IMR-90 (cell line): ENCODE measurements around the gene VPS18. TPM values are rescaled to one million over a fixed set of nuclear protein-coding genes. Genes with fewer than 3 reads are reported as not detected.

Experiments
- ATAC-seq: fragments of 200-7000 bp; cut with Tn5 transposase; 2 replicates; pipeline ENCODE4 v1.9.1; 2020; ENCODE audit warnings: low read depth, mild to moderate bottlenecking, moderate library complexity
- BruUV-seq: library from RNA; stranded (reverse); fragments of 400-500 nt; replicated peaks from 2 replicates; lab custom pipeline; 2021; lab: Mats Ljungman, UMichigan
- CTCF ChIA-PET: fragments of 300-600 bp; formaldehyde crosslinking; extraction: SDS; loops from one replicate; lab custom pipeline; 2021; ENCODE audit warnings: antibody characterized with exemption; lab: Yijun Ruan, JAX
- POLR2A ChIA-PET: fragments of 300-600 bp; sonication (Branson Sonifier 250); formaldehyde crosslinking; loops from one replicate; lab custom pipeline; 2022; ENCODE audit warnings: antibody characterized with exemption; ENCODE audit not compliant: unreplicated experiment; lab: Charles Lee
- DNase-seq: peaks from one replicate; pipeline ENCODE4 v3.0.0; 2013
- H2AFZ ChIP-seq: replicated peaks from 2 replicates; pipeline ENCODE3; 2013; ENCODE audit warnings: low read length, mild to moderate bottlenecking; ENCODE audit not compliant: poor library complexity
- H2AK5ac ChIP-seq: 2 replicates; pipeline ENCODE4 v1.6.1; 2013; ENCODE audit warnings: low read depth, low read length, inconsistent platforms
- H2AK9ac ChIP-seq: replicated peaks from 2 replicates; pipeline ENCODE3; 2013; ENCODE audit warnings: mild to moderate bottlenecking, low read depth, low read length, moderate library complexity; ENCODE audit not compliant: poor library complexity
- H2BK120ac ChIP-seq: 2 replicates; pipeline ENCODE4 v1.6.1; 2013; ENCODE audit warnings: low read depth, low read length, inconsistent platforms
- H2BK15ac ChIP-seq: 3 replicates; pipeline ENCODE4 v1.6.1; 2013; ENCODE audit warnings: low read depth, low read length, inconsistent platforms
- H2BK20ac ChIP-seq: 2 replicates; pipeline ENCODE4 v1.6.1; 2013; ENCODE audit warnings: low read depth, mild to moderate bottlenecking, inconsistent platforms, low read length, moderate library complexity
- H2BK5ac ChIP-seq: 2 replicates; pipeline ENCODE4 v1.6.1; 2013; ENCODE audit warnings: mild to moderate bottlenecking, low read depth, low read length, inconsistent platforms; ENCODE audit not compliant: poor library complexity, severe bottlenecking
- H3K14ac ChIP-seq: replicated peaks from 2 replicates; pipeline ENCODE4 v1.6.1; 2013; ENCODE audit warnings: low read depth, low read length, inconsistent platforms
- H3K18ac ChIP-seq: 2 replicates; pipeline ENCODE4 v1.6.1; 2013; ENCODE audit warnings: low read depth, low read length, control low read depth
- H3K23ac ChIP-seq: 2 replicates; pipeline ENCODE4 v1.6.1; 2013; ENCODE audit warnings: low read depth, low read length, inconsistent platforms
- H3K27ac ChIP-seq: 2 replicates; pipeline ENCODE4 v1.5.1; 2013; ENCODE audit warnings: mild to moderate bottlenecking, control low read depth, low read length; ENCODE audit not compliant: insufficient read depth
- H3K27me3 ChIP-seq: 2 replicates; pipeline ENCODE4 v1.6.1; 2013; ENCODE audit warnings: low read length; ENCODE audit not compliant: control insufficient read depth, insufficient read depth
- H3K36me3 ChIP-seq: 2 replicates; pipeline ENCODE4 v1.6.1; 2013; ENCODE audit warnings: low read length, mixed read lengths; ENCODE audit not compliant: control insufficient read depth, insufficient read depth
- H3K4ac ChIP-seq: 2 replicates; pipeline ENCODE4 v1.6.1; 2013; ENCODE audit warnings: low read depth, low read length, inconsistent platforms
- H3K4me1 ChIP-seq: 2 replicates; pipeline ENCODE4 v1.6.1; 2013; ENCODE audit warnings: low read length, mixed read lengths; ENCODE audit not compliant: control insufficient read depth, insufficient read depth
- H3K4me2 ChIP-seq: 2 replicates; pipeline ENCODE4 v1.6.1; 2013; ENCODE audit warnings: low read depth, mild to moderate bottlenecking, control low read depth, low read length, moderate library complexity
- H3K4me3 ChIP-seq: 2 replicates; pipeline ENCODE4 v1.5.1; 2013; ENCODE audit warnings: low read depth, mild to moderate bottlenecking, control low read depth, low read length, moderate library complexity; ENCODE audit not compliant: insufficient read depth
- H3K56ac ChIP-seq: 2 replicates; pipeline ENCODE4 v1.6.1; 2013; ENCODE audit warnings: low read length, inconsistent platforms; ENCODE audit not compliant: insufficient read depth; ENCODE audit errors: extremely low read depth
- H3K79me1 ChIP-seq, 2 experiments: 2 replicates each; pipeline ENCODE4 v1.6.1; 2013; ENCODE audit warnings: low read length in 2 of 2, inconsistent platforms in 1 of 2, low read depth in 1 of 2
- H3K9ac ChIP-seq: 2 replicates; pipeline ENCODE4 v1.6.1; 2013; ENCODE audit warnings: low read depth, low read length, control low read depth
- H3K9me1 ChIP-seq: 2 replicates; pipeline ENCODE4 v1.6.1; 2013; ENCODE audit warnings: low read length, inconsistent platforms; ENCODE audit not compliant: insufficient read depth
- H3K9me3 ChIP-seq: 2 replicates; pipeline ENCODE4 v1.6.1; 2013; ENCODE audit warnings: low read length; ENCODE audit not compliant: control insufficient read depth, insufficient read depth
- H4K20me1 ChIP-seq: 2 replicates; pipeline ENCODE4 v1.6.1; 2013; ENCODE audit warnings: low read length, inconsistent platforms; ENCODE audit not compliant: insufficient read depth
- H4K5ac ChIP-seq: 2 replicates; pipeline ENCODE4 v1.6.1; 2013; ENCODE audit warnings: mild to moderate bottlenecking, low read depth, low read length, control low read depth
- H4K8ac ChIP-seq, 2 experiments: 2 replicates each; pipeline ENCODE4 v1.6.1; 2013; ENCODE audit warnings: low read depth in 2 of 2, low read length in 2 of 2, control low read depth in 1 of 2, inconsistent platforms in 1 of 2
- H4K91ac ChIP-seq: 2 replicates; pipeline ENCODE4 v1.6.1; 2013; ENCODE audit warnings: low read depth, low read length, inconsistent platforms; ENCODE audit not compliant: insufficient read depth
- BHLHE40 ChIP-seq: fragments of 150-350 bp; IDR thresholded peaks from 2 replicates; pipeline ENCODE4 v1.6.1; 2016; ENCODE audit warnings: mild to moderate bottlenecking, low read depth, low read length
- CEBPB ChIP-seq: IDR thresholded peaks from 2 replicates; pipeline ENCODE4 v1.6.1; 2012; ENCODE audit warnings: low read depth, low read length, improper control_type of control experiment
- CHD1 ChIP-seq: IDR thresholded peaks from 2 replicates; pipeline ENCODE4 v1.6.1; 2012; ENCODE audit warnings: low read depth, low read length, improper control_type of control experiment
- CTCF ChIP-seq: conservative IDR thresholded peaks from 2 replicates; pipeline ENCODE4 v1.5.1; 2012; ENCODE audit warnings: mild to moderate bottlenecking, low read depth, low read length, improper control_type of control experiment
- FOS ChIP-seq: fragments of 150-350 bp; IDR thresholded peaks from 2 replicates; pipeline ENCODE4 v1.6.1; 2016; ENCODE audit warnings: low read depth, low read length
- MAZ ChIP-seq: IDR thresholded peaks from 2 replicates; pipeline ENCODE4 v1.6.1; 2012; ENCODE audit warnings: low read depth, mild to moderate bottlenecking, low read length, improper control_type of control experiment, moderate library complexity, borderline replicate concordance
- MXI1 ChIP-seq: IDR thresholded peaks from 2 replicates; pipeline ENCODE4 v1.6.1; 2012; ENCODE audit warnings: low read depth, mild to moderate bottlenecking, low read length, moderate library complexity, borderline replicate concordance
- NFE2L2 ChIP-seq: fragments of 150-350 bp; IDR thresholded peaks from 2 replicates; pipeline ENCODE4 v1.6.1; 2016; ENCODE audit warnings: low read depth, mild to moderate bottlenecking, low read length
- POLR2A ChIP-seq: IDR thresholded peaks from 2 replicates; pipeline ENCODE4 v1.6.1; 2012; ENCODE audit warnings: mild to moderate bottlenecking, low read depth, low read length
- RCOR1 ChIP-seq: IDR thresholded peaks from 2 replicates; pipeline ENCODE4 v1.6.1; 2012; ENCODE audit warnings: mild to moderate bottlenecking, low read length, improper control_type of control experiment; ENCODE audit not compliant: insufficient replicate concordance
- RFX5 ChIP-seq: IDR thresholded peaks from 2 replicates; pipeline ENCODE4 v1.8.0; 2012; ENCODE audit warnings: low read depth, mild to moderate bottlenecking, low read length, moderate library complexity
- SMC3 ChIP-seq: fragments of 150-350 bp; IDR thresholded peaks from 2 replicates; pipeline ENCODE4 v1.6.1; 2016; ENCODE audit warnings: low read depth, mild to moderate bottlenecking, antibody characterized with exemption, low read length, moderate library complexity
- WGBS, 2 experiments: methylation state at CpG; one replicate each; pipeline versions ENCODE4 v1.1.5 to v1.1.7; 2013; ENCODE audit warnings: missing lambda C conversion rate in 2 of 2; ENCODE audit not compliant: insufficient read length in 1 of 2; ENCODE audit errors: extremely low coverage in 2 of 2; 5-methylcytosine and 5-hydroxymethylcytosine counted together
- dilution Hi-C: fragments of 300-500 bp; cut with HindIII; formaldehyde crosslinking; loops from one replicate; pipeline ENCODE4 v1.14.3; 2018; ENCODE audit warnings: low sequenced_read_pairs; ENCODE audit not compliant: unreplicated experiment
- in situ Hi-C: fragments of 300-500 bp; cut with MboI; formaldehyde crosslinking; loops from 3 replicates; pipeline ENCODE4 v1.14.3; 2019; ENCODE audit warnings: low sequenced_read_pairs, inconsistent platforms, mixed read lengths
- intact Hi-C: fragments of 100-400 bp; cut with micrococcal nuclease; formaldehyde crosslinking; loops from 2 replicates; pipeline ENCODE4 v1.10.0; 2022
- polyA plus RNA-seq, 3 experiments: library from polyadenylated mRNA; depleted of rRNA; stranded (reverse); fragments of >200 nt; gene quantifications; 2 replicates each; pipeline ENCODE4 v1.2.3, GENCODE V29; 2012; ENCODE audit warnings: low replicate concordance in 1 of 3
- total RNA-seq: library from RNA; depleted of rRNA; stranded (reverse); fragments of >200 nt; gene quantifications from 2 replicates; pipeline ENCODE4 v1.2.3, GENCODE V29; 2012

Gene VPS18
- total and polyA plus RNA-seq, 2 of the 4 experiments (the other 2 are of a cell fraction) = 19.3 to 32.3 TPM

GRCh38 chr15:40856746-40857145 is 37.5 kb upstream of the VPS18 start:
- DNase-seq (no peak), ATAC-seq (no peak)
- no TSS peak for BruUV-seq
- Histone ChIP-seq H4K20me1 (no peaks in the 10 kb centered on the region; the same call in 1 of the 2 replicates), H4K8ac (no peak overlapping the region), H3K56ac (no peak overlapping the region), H4K91ac (no peak overlapping the region), H2AK9ac (no peak overlapping the region), H3K27me3 (peaks cover 11% of the 10 kb centered on the region), H2BK15ac (no peak overlapping the region), H3K4me3 (no peak overlapping the region), H3K23ac (no peak overlapping the region), H2BK20ac (no peak overlapping the region), H2AK5ac (no peak overlapping the region), H3K4me1 (no peaks in the 10 kb centered on the region), H4K5ac (no peak overlapping the region), H3K36me3 (no peaks in the 10 kb centered on the region), H3K4ac (no peak overlapping the region), H3K14ac (no peak overlapping the region), H3K79me1 (no peaks in the 10 kb centered on the region), H2BK5ac (no peak overlapping the region), H2BK120ac (no peak overlapping the region), H3K4me2 (no peak overlapping the region), H2AFZ (peak overlapping the region; percentile 84), H3K9ac (no peak overlapping the region), H3K18ac (no peak overlapping the region), H3K9me3 (no peaks in the 10 kb centered on the region), H3K9me1 (peaks cover 3% of the 10 kb centered on the region; the same call in 1 of the 2 replicates), H3K27ac (no peak overlapping the region)
- TF ChIP-seq CEBPB (no peak), RCOR1 (no peak), MAZ (no peak), FOS (no peak), SMC3 (no peak), RFX5 (no peak), NFE2L2 (no peak), BHLHE40 (no peak), POLR2A (no peak), CTCF (no peak), CHD1 (no peak), MXI1 (no peak)
- intact Hi-C loops (loop anchor here (1.0 kb wide), 1 partner anchor 38 kb away; the partner anchor contains the start of gene VPS18), dilution Hi-C loops (no loop called here), in situ Hi-C loops (loop anchor here (5.0 kb wide), 1 partner anchor 36 kb away; the partner anchor contains the start of gene VPS18)
- WGBS, 2 experiments = no CpG with 5 or more reads among the region's 8 CpGs
- POLR2A ChIA-PET = no interaction called here
- CTCF ChIA-PET = interaction anchor here (3.5 to 5.0 kb wide), 2 partner anchors 34 to 38 kb away, joined by 35 to 44 read pairs; partner anchors contain the start of gene VPS18
